Kidney epithelial cell (primary cell): ENCODE results near the gene SUV39H2. TPM values are rescaled to one million over a fixed set of nuclear protein-coding genes. Genes with fewer than 3 reads are reported as not detected.

Experiments
- DNase-seq: peaks from one replicate; pipeline ENCODE4 v3.0.0-alpha.2; 2010; ENCODE audit warnings: low read depth
- H3K27me3 ChIP-seq: 2 replicates; pipeline ENCODE4 v1.6.0; 2011; ENCODE audit warnings: low read length; ENCODE audit not compliant: control insufficient read depth, insufficient read depth
- H3K36me3 ChIP-seq: 2 replicates; pipeline ENCODE4 v1.5.1; 2011; ENCODE audit warnings: low read length; ENCODE audit not compliant: control insufficient read depth, insufficient read depth
- H3K4me3 ChIP-seq: 2 replicates; pipeline ENCODE4 v1.5.1; 2011; ENCODE audit warnings: low read depth, mild to moderate bottlenecking, control low read depth, low read length
- CTCF ChIP-seq: IDR thresholded peaks from 2 replicates; pipeline ENCODE4 v1.5.1; 2011; ENCODE audit warnings: mild to moderate bottlenecking, moderate library complexity, low read length, control low read depth, inconsistent platforms; ENCODE audit not compliant: insufficient read depth, poor library complexity, severe bottlenecking
- total RNA-seq: library from RNA; depleted of rRNA; stranded (reverse); fragments of >200 nt; gene quantifications from 2 replicates; pipeline ENCODE4 v1.2.3, GENCODE V29; 2015

SUV39H2 gene
- total RNA-seq, 1 donor from 2014 or later = 11.7 TPM

DNA sequence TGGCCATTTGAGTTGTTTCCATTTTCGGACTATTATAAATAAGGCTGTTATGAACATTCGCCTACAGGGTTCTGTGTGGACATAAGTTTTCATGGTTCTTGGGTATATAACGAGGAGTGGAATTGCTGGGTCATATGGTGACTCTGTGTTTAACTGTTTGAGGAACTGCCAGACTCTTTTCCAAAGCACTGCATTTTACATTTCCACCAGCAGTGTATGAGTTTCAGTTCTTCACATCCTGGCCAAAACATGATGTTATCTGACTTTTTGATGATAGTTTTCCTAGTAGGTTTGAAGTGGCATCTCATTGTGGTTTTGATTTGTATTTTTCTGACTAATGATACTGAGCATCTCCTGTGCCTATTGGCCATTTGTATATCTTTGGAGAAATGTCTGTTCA is 5.4 kb downstream of the SUV39H2 start:
- no peak for TF ChIP-seq CTCF
- no peaks in the 10 kb centered on the region for H3K27me3 ChIP-seq
- no peak for DNase-seq
- H3K36me3 ChIP-seq = no peaks in the 10 kb centered on the region
- no peak overlapping the region for H3K4me3 ChIP-seq

- H3K27me3 ChIP-seq = no peaks in the 10 kb centered on the region
- TF ChIP-seq CTCF = peak; percentile 33
- H3K4me3 ChIP-seq = no peak overlapping the region
- no peaks in the 10 kb centered on the region for H3K36me3 ChIP-seq
- DNase-seq = no peak
Measured at GRCh38 chr10:14889318-14889717, 10.7 kb downstream of the SUV39H2 start.

- Histone ChIP-seq H3K36me3 (no peaks in the 10 kb centered on the region), H3K27me3 (no peaks in the 10 kb centered on the region), H3K4me3 (no peak overlapping the region)
- no peak for DNase-seq
- no peak for TF ChIP-seq CTCF
Measured at GRCh38 chr10:14891151-14891550, 12.5 kb downstream of the SUV39H2 start.

GRCh38 chr10:14904316-14904732 is 25.7 kb downstream of the SUV39H2 start:
- Histone ChIP-seq H3K4me3 (no peak overlapping the region), H3K36me3 (no peaks in the 10 kb centered on the region), H3K27me3 (no peaks in the 10 kb centered on the region)
- peak; percentile 51 for TF ChIP-seq CTCF
- no peak for DNase-seq

DNA sequence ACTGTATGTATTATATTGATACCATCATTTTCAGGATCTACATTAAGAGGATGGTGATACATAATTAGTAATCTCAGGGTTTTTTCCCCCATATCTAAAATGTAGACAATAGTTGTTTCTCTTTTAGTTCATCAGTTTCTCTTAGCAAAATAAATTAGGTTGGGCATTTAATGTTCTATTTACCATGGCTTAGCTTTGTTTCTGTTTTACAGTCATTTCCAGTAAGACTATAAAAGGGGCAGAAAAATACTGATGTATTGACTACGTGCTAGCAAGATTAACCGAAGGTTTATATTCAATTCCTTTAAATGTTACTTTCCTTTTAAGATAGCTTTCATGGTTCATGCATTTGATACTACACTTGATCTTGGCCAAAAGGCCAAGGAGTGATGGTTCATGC is 26.2 kb downstream of the SUV39H2 start:
- TF ChIP-seq CTCF = no peak
- no peaks in the 10 kb centered on the region for H3K36me3 ChIP-seq
- no peak overlapping the region for H3K4me3 ChIP-seq
- no peak for DNase-seq
- H3K27me3 ChIP-seq = no peaks in the 10 kb centered on the region

DNA sequence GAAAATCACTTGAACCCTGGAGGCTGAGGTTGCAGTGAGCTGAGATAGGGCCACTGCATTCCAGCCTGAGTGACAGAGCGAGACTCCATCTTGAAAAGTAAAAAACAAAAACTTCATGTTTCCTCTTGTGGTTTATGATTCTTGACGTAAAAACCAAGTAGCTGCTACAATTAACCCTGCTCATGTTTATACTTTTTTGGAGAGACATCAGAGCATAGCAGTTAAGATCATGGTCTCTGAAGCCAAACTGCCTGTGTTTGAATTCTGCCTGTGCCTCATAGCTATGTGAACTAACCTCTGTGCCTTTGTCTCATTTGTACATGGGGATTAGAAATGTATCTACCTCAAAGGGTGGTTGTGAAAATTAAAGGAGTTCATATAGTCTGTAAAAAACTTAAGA is 27.2 kb downstream of the SUV39H2 start:
- Histone ChIP-seq H3K4me3 (no peak overlapping the region), H3K36me3 (no peaks in the 10 kb centered on the region), H3K27me3 (no peaks in the 10 kb centered on the region)
- no peak for TF ChIP-seq CTCF
- no peak for DNase-seq
